Vagina (tissue), 2 donors: ENCODE results near the gene TMEM178B. TPM values are rescaled to one million over a fixed set of nuclear protein-coding genes. Genes with fewer than 3 reads are reported as not detected.

Experiments used
- DNase-seq, 2 donors: peaks; one replicate each; pipeline ENCODE4 v3.0.0-alpha.2; 2017; ENCODE audit errors: extremely low spot score in 2 of 2
- H3K27ac ChIP-seq: fragments of 200-600 bp; sonication (generic); one replicate; pipeline ENCODE4 v1.5.1; 2019
- H3K27me3 ChIP-seq: fragments of 200-600 bp; sonication (generic); one replicate; pipeline ENCODE4 v1.5.1; 2019
- H3K36me3 ChIP-seq, 2 donors: fragments of 200-600 bp; sonication (generic); one replicate each; pipeline ENCODE4 v1.5.1; 2017 to 2019
- H3K4me1 ChIP-seq: fragments of 200-600 bp; sonication (generic); one replicate; pipeline ENCODE4 v1.5.1; 2019
- H3K4me3 ChIP-seq, 2 donors: fragments of 200-600 bp; sonication (generic); 1 replicate in 1 of 2; 2 replicates in 1 of 2; pipeline ENCODE4 v1.5.1; 2016 to 2019
- H3K9me3 ChIP-seq: fragments of 200-600 bp; sonication (generic); one replicate; pipeline ENCODE4 v1.5.1; 2019
- CTCF ChIP-seq, 3 experiments: fragments of 450-650 bp in 2 of 3; fragments of 200-600 bp in 1 of 3; sonication (generic) in 1 of 3; IDR thresholded peaks; one replicate each; pipeline ENCODE4 v1.5.1; 2017 to 2019; ENCODE audit warnings: antibody characterized with exemption in 3 of 3, mild to moderate bottlenecking in 2 of 3, moderate library complexity in 2 of 3
- POLR2A ChIP-seq, 2 donors: fragments of 450-650 bp; IDR thresholded peaks; one replicate each; pipeline ENCODE4 v1.6.1; 2017; ENCODE audit warnings: antibody characterized with exemption in 2 of 2, mild to moderate bottlenecking in 2 of 2, moderate library complexity in 2 of 2
- POLR2AphosphoS5 ChIP-seq, 2 donors: sonication (generic); formaldehyde crosslinking; IDR thresholded peaks; one replicate each; pipeline ENCODE4 v1.9.0; 2017; ENCODE audit warnings: antibody characterized with exemption in 2 of 2, mild to moderate bottlenecking in 2 of 2, low read depth in 1 of 2; ENCODE audit not compliant: insufficient read depth in 1 of 2
- intact Hi-C: fragments of 100-400 bp; cut with DNase I; formaldehyde crosslinking; loops from one replicate; pipeline ENCODE4 v1.15.1; 2023
- total RNA-seq: library from RNA; depleted of rRNA; stranded (reverse); fragments of >200 nt; gene quantifications from one replicate; pipeline ENCODE4 v1.2.3, GENCODE V29; 2016

The TMEM178B gene
- total RNA-seq, 1 donor from 2014 or later, result 1.2 TPM

GRCh38 chr7:141132671-141133070 lies 58.8 kb downstream of the TMEM178B start:
- intact Hi-C loops, result no loop called here
- H3K4me3 ChIP-seq, result no peak overlapping the region
- H3K9me3 ChIP-seq, result no peaks in the 10 kb centered on the region
- DNase-seq, result no peak
- H3K36me3 ChIP-seq, result no peaks in the 10 kb centered on the region
- H3K27ac ChIP-seq, result no peak overlapping the region
- no peaks in the 10 kb centered on the region for H3K27me3 ChIP-seq
- H3K4me1 ChIP-seq, result no peaks in the 10 kb centered on the region
- TF ChIP-seq POLR2A (IDR thresholded peaks at IDR 0.05), result no peak
- TF ChIP-seq CTCF (IDR thresholded peaks at IDR 0.05), result no peak
- TF ChIP-seq POLR2AphosphoS5 (IDR thresholded peaks at IDR 0.05; ENCODE audit: insufficient read depth in 1 of 2, low read depth in 1 of 2), result no peak

GRCh38 chr7:141133646-141134045 lies 59.8 kb downstream of the TMEM178B start:
- no peaks in the 10 kb centered on the region for H3K27me3 ChIP-seq
- no peak overlapping the region for H3K27ac ChIP-seq
- TF ChIP-seq CTCF (IDR thresholded peaks at IDR 0.05), result no peak
- no peak for TF ChIP-seq POLR2A (IDR thresholded peaks at IDR 0.05)
- no peak for TF ChIP-seq POLR2AphosphoS5 (IDR thresholded peaks at IDR 0.05; ENCODE audit: insufficient read depth in 1 of 2, low read depth in 1 of 2)
- H3K36me3 ChIP-seq, result no peaks in the 10 kb centered on the region
- intact Hi-C loops, result no loop called here
- H3K4me3 ChIP-seq, result no peak overlapping the region
- no peak for DNase-seq
- H3K4me1 ChIP-seq, result no peaks in the 10 kb centered on the region
- H3K9me3 ChIP-seq, result no peaks in the 10 kb centered on the region

GRCh38 chr7:141142058-141142457 lies 68.2 kb downstream of the TMEM178B start:
- Histone ChIP-seq H3K27ac (no peak overlapping the region), H3K36me3 (no peaks in the 10 kb centered on the region), H3K4me1 (no peaks in the 10 kb centered on the region), H3K9me3 (no peaks in the 10 kb centered on the region), H3K4me3 (no peak overlapping the region), H3K27me3 (no peaks in the 10 kb centered on the region)
- DNase-seq, result no peak
- TF ChIP-seq CTCF (IDR thresholded peaks at IDR 0.05), result no peak
- TF ChIP-seq POLR2AphosphoS5 (IDR thresholded peaks at IDR 0.05; ENCODE audit: insufficient read depth in 1 of 2, low read depth in 1 of 2), result no peak
- TF ChIP-seq POLR2A (IDR thresholded peaks at IDR 0.05), result no peak
- intact Hi-C loops, result no loop called here

DNA sequence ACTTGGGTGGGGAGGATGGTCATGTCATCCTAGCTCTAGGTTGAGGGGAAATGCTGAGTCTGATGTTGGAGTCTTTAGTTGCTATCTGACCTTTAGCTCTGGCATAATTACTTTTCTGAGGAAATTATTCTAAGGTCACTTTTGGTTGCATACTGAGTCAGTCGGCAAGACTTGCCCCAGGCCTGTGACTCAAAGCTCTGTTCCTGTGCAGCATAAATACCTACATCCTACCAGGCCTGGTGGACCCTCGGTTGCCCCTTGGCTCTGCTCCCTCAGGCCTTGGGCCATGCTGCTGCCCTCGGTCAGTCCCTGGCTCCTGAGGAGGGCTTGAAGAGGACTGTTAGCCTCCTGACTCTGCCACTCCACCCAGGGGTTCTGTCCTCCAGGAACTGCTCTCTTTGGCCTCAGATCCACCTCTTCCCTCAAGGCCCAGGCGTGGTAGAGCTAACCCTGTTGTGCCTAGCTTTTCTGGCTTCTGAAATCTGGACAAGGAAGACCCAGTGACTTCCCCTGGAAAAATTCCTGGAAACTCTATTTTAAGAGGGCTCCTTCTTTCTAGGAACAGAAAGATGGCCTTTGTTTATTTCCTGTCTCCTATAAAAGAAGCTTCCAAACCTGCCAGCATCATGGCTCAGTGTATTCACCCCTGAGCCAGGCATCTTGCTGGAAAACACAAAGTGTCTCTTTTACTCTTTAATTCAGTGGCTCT lies 71.2 kb downstream of the TMEM178B start:
- DNase-seq, result no peak
- intact Hi-C loops, result no loop called here
- no peaks in the 10 kb centered on the region for H3K4me1 ChIP-seq
- no peaks in the 10 kb centered on the region for H3K27me3 ChIP-seq
- H3K4me3 ChIP-seq, result no peak overlapping the region
- H3K36me3 ChIP-seq, result no peaks in the 10 kb centered on the region
- no peaks in the 10 kb centered on the region for H3K9me3 ChIP-seq
- TF ChIP-seq POLR2AphosphoS5 (IDR thresholded peaks at IDR 0.05; ENCODE audit: insufficient read depth in 1 of 2, low read depth in 1 of 2), result no peak
- TF ChIP-seq CTCF (IDR thresholded peaks at IDR 0.05), result no peak
- TF ChIP-seq POLR2A (IDR thresholded peaks at IDR 0.05), result no peak
- H3K27ac ChIP-seq, result no peak overlapping the region

DNA sequence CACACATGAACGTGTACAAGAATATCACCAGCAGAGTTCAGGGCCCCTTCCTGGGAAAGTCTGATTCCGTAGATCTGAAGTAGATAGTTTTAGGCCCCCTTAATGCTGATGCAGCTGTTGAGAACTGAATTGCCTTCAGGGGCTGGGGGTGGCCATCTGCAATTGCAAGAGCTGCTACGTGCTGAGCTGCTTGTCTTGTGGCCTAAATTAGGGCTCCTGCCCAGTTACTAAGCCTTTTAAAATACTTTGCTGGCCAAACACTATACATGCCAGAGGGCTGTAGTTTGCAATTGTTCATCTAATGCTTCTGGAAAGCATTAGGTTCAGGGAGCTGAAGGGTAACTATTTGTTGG lies 71.7 kb downstream of the TMEM178B start:
- Histone ChIP-seq H3K4me1 (no peaks in the 10 kb centered on the region), H3K27ac (no peak overlapping the region), H3K27me3 (no peaks in the 10 kb centered on the region), H3K36me3 (no peaks in the 10 kb centered on the region), H3K4me3 (no peak overlapping the region), H3K9me3 (no peaks in the 10 kb centered on the region)
- intact Hi-C loops, result no loop called here
- no peak for TF ChIP-seq CTCF (IDR thresholded peaks at IDR 0.05)
- no peak for TF ChIP-seq POLR2A (IDR thresholded peaks at IDR 0.05)
- TF ChIP-seq POLR2AphosphoS5 (IDR thresholded peaks at IDR 0.05; ENCODE audit: insufficient read depth in 1 of 2, low read depth in 1 of 2), result no peak
- no peak for DNase-seq
